NCI-H2171 (cell line): ENCODE data around the gene NIPA2.
"Not testable (repeated sequence)": the region's sequence is repeated elsewhere in the genome, so short reads cannot be mapped to it uniquely, and the experiment has no call there.

Source experiments
- DNase-seq: peaks from one replicate; lab custom pipeline; 2025; lab: John Stamatoyannopoulos, UW

Gene NIPA2

DNA sequence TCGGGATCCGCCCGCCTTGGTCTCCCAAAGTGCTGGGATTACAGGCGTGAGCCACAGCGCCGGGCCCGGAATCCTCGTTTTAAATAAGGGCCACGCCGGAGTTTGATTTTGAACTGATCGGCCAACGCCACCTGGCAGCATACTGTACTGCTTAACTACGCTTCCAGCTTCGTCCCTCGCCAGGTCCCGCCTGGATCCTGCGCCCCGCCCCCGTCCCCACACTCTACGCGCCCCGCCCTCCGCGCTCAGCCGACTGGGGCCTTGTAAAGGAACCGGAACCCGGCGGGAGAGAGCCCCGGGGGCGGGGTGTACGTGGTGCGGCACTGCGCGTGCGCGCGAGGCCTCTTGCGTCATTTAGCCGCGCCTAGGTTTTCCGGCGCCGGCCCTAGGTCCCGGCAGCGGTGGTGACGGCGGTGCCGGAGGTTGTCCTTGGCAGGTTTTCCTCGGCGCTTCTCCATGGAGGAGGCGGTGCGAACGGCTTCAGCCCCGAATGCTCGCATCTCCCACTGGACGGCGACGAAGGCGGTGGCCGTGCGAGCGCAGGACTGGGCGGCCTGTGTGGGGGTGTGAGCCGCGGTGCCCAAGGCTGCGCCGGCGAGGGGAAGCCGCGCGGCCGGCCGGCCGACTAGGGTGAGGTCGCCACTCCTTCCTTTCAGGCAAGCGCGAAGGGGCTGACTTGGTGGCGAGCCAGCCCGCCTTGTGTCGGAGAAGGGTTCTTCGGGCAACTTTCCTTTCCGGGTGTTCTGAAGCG lies at the start of gene NIPA2:
TSS of gene NIPA2 (plus strand) at position 375 of the 751 bp plus-strand sequence. CDS start 13,066 bp downstream, outside the sequence.
- peak; percentile 97 for DNase-seq

DNA sequence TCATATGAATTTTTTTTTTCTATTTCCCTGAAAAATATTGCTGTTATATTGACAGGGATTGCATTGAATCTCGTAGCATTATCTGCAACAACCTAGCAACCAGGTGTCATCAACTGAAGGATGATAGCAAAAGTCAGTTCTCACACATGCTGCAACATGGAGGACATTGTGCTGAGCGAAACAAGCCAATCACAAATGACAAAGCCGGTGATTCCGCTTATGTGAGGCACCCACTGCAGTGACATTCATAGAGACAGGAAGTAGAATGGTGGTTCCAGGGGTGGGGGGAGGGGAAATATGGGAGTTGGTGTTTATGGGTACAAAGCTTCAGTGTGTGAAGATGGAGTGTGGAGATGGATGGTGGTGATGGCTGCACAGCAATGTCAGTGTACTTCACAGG lies 44.4 kb upstream of the NIPA2 start:
- DNase-seq = no peak

DNA sequence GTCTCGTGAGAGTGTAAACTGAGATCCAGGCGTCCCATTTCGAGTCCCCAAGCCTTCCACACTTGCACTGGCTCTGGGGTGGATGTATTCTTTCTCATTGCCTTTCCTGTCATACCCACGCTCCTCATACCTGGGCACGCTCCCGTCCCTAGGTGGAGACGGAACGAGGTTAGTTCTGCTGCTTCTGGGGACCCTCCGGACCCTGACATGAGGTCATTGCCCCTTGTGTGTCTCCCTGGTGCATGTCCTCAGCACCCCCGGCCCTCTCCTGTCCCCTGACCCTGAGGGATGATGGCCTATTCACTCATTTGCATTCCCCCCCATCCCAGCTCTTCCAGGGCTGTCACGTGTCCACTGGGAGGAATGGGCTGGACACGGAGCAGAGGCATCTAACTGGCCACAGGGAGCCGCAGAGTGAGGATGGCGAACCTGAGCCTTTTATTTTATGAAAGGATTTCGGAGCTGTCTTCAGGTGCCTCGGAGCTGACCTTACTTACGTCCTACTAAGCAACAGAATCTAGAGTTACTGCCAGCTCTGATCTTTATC lies 43.8 kb upstream of the NIPA2 start:
- no peak for DNase-seq

DNA sequence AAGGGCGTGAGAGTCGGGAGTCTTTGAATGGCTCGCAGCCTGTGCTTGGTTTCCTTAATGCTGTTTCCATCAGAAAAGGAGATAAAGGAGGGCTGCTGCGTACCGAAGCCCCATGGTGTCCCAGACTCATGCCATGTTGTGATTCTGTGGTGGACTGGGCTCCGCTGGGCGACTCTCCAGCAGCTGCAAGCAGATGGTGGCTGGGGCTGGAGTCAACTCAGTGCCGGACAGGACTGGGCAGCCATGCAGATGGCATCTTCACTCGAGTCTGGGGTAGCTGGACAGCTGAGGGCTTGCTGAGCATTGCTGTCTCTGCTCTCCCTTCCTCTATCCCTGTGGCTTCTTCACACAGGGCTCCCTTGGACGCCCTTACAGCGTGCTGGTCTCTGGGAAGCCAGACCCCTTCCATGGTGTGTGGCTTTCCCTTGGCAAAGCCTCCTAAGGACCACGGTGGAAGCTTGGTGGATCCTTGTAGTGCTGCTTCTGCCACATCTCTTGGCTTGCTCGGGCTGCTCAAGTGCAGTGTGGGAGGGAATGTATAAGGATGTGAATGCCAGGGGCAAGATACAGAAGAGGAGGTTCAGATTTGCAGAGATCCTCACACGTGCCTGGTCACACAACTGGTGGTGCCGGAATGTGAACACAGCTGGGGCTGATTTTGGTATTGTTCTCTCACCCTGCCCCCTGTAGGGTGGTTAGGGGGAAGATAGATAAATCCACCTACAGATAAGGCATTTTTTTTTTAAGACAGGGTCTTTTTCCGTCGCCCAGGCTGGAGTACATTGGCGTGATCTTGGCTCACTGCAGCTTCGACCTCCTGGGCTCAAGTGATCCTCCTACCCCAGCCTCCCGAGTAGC lies 43.0 kb upstream of the NIPA2 start:
- no peak for DNase-seq

DNA sequence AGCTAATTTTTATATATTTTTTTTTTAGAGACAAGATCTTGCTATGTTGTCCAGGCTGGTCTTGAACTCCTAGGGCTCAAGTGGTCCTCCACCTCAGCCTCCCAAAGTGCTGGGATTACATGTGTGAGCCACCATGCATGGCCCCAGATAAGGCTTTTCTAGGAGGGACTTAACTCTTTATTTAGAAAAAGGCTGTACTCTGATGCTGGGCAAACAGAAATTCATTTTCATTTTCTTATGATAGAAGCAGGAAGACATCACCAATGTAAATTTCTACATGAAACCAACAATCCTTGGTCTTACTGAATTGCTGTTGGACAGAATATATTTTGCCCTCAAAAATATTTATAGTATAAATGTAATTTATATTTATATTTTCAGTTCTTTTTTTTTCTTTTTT lies 42.4 kb upstream of the NIPA2 start:
- no peak for DNase-seq

DNA sequence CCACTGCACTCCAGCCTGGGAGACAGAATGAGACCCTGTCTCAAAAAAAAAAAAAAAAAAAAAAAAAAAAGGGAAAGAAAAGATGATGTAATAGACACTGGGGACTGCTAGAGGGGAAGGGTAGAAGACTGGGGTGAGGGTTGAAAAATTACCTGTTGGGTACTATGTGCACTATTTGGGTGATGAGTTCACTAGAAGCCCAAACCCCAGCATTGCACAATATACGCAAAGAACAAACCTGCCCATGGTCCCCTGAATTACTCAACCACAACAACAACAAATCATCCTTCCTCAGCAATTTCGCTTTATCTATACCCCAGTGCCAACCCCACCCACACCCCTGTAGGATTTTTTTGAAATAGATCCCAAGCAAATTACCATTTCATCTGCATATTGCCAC lies 38.6 kb upstream of the NIPA2 start:
- DNase-seq = no peak

DNA sequence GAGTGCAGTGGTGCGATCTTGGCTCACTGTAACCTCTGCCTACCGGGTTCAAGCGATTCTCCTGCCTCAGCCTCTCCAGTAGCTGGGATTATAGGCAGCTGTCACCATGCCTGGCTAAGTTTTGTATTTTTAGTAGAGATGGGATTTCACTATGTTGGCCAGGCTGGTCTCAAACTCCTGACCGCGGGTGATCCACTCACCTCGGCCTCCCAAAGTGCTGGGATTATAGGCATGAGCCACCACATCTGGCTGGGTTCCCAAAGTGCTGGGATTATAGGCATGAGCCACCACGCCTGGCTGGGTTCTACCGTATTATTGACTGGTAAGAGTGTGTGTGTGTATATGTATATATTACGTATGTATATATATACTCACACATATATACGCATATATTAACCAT lies 35.5 kb upstream of the NIPA2 start:
- not testable (repeated sequence) for DNase-seq

DNA sequence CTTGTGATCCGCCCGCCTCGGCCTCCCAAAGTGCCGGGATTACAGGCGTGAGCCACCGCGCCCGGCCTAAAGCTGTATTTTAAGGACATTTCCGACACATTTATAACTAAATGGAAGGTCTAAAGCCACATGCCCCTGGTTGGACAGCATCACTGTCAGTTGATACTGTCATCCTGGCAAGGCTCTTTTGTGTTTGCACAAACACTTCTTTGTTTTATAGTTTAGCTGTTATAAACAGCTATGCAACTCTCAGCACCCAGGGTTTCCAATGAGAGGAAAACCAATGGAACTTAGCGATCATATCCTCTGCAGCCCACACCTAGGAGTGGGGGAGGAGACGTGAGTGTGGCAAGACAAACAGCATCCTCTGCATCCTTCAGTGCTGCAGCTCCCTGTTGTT lies 32.3 kb upstream of the NIPA2 start:
- DNase-seq = no peak

DNA sequence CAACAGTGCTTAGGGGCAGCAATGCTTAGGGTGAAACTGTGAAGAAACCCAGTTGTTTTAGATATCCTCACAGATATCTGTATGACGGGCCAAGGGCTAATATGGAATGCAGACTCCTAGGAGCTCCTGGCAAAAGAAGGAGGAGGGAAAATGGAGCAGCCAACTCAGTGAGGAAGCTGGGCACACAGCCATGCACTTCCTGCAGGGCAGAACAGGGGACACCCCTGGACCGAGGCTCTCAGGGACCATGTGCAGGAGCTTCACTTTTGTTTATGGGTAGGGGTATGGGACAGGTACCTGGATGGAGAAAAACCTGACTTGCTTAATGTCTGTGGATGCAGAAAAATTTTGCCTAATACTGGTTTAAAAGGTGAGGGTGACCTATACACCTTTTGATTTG lies 31.8 kb upstream of the NIPA2 start:
- no peak for DNase-seq

DNA sequence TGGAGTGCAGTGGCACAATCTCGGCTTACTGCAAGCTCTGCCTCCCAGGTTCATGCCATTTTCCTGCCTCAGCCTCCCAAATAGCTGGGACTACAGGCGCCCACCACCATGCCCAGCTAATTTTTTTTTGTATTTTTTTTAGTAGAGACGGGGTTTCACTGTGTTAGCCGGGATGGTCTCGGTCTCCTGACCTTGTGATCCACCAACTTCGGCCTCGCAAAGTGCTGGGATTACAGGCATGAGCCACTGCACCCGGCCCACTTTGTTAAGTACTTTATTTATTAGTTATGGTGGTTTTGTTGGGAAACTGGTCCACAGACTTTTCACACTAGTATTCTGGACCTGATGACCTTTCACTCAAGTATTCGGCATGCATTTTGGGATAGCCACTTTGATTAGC lies 30.6 kb upstream of the NIPA2 start:
- DNase-seq = not testable (repeated sequence)

DNA sequence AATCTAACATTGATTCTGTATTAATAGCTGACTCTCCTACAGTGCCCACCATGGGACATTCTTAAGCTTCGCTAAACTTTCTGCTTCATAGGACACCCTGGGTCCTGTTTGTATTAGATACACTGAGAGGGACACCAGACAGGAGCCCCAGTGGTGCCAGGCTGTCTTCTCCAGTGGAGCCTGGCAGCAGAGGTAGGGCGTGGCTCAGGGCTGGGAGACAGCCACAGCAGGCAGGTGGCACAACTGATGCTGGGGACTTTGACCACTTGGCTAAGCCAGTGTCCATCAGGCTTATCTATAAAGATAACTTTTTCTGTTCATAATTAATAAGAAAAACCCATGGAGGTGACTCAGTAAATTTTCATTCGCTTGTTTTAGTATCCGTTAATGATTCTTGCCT lies 30.2 kb upstream of the NIPA2 start:
- no peak for DNase-seq

DNA sequence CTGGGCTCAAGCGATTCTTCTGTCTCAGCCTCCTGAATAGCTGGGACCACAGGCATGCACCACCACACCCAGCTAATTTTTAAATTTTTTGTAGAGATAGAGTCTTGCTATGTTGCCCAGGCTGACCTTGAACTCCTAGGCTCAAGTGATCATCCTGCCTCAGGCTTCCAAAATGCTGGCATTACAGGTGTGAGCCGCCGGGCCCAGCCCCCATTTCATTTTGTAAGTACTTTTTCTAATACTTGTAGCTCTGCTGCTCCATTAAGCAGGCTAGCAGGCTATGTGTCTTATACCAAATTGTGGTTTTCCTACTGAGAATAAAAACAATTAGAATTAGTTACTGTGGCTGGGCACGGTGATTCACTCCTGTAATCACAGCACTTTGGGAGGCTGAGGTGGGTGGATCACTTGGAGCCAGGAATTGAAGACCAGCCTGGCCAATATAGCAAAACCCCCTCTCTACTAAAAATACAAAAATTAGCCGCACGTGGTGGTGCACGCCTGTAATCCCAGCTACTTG lies 29.6 kb upstream of the NIPA2 start:
- DNase-seq = no peak

DNA sequence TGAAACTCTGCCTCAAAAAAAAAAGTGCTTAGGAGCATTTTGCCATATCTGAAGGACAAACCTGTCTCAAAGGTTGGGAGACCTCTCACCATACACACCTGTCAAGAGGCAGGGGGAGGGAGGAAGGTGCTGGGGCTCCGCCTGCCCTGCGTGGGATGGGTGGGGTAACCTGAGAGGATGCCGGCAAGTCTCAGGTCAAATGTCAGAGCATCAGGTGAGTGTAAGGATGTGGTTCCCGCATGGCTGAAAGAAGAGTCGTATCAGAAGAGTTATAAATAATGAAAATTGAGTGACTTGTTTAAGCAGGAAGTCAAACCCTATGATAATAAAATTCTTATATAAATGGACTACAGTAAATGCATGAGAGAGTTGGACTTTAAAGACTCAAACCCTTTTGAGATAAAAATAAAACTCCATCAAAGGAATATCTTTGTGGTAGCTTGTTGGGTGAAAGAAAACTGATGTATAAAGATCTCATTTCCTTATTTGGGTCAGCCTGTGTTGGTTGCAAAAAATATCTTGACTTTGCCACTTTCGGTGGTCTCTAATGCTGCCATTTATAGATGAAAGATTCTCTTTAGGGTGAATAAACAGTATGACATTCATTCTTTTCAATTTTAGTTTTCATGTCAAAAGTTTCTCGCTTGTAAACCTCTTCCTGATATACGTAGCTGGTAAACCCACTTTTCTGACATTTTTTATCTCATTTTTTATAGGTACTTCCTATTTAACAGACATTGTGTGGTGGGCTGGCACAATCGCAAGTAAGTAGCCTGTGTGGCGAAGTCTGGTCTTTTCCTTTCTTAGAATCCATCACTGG lies 28.2 kb upstream of the NIPA2 start:
- no peak for DNase-seq

DNA sequence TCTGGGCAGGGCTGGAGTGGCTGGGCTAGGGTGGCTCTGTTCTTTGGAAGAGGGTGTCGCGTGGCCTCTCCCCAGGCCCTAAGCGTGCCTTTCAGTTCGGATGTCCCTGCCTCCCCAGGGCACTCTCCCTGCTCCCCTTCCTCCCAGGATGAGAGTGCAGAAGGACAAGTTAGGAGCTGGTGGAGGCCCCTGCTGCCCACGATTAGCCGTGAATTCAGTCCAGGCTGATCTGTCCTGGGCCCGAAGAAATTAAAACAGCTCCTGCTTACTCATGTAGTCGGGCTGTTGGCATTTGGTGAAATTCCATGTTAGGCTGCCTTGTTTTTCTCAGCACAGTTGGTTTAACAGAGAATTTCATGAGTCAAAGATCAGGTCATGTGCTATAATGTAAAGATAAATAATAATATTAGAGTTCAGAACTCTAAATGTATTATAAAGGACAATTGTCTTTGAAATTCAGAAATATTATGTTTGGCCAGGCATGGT lies 27.6 kb upstream of the NIPA2 start:
- DNase-seq = no peak

DNA sequence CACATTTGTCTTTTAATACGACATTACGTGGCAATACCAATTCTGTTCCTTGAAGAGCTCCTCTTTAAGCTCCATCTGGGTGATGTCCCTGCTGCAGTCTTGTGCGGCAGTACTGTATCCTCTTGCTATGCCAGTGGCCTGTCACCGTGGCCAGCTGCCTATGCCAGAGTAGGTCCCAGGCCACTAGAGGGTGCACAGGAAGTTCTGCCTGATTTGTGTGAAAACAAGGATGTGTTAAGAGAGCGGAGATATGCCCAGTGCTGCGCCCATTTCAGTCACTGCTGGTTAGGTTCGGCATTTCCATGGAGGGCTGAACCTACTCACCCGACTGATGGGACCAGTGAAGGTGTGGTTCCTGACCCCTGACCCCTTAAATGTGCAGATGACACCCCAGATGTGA lies 26.8 kb upstream of the NIPA2 start:
- DNase-seq = no peak

DNA sequence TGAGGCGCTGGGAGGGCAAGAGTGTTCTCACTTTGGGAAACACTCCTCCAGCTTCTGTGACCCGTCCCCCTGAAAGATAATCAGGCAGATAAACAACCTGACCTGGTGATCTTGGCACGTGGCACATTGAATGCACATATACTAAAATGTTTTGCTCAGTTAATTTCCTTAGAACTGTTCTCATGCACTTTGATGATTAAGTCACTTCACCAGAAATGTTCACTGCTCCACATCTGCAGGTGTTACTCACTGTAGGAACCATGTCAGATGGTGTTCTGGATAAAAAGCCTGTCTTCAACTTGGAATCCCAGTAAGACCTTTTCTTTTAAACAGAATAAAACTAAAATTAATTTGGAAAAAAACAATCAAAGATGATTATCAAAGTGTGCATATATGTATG lies 24.6 kb upstream of the NIPA2 start:
- DNase-seq = no peak

DNA sequence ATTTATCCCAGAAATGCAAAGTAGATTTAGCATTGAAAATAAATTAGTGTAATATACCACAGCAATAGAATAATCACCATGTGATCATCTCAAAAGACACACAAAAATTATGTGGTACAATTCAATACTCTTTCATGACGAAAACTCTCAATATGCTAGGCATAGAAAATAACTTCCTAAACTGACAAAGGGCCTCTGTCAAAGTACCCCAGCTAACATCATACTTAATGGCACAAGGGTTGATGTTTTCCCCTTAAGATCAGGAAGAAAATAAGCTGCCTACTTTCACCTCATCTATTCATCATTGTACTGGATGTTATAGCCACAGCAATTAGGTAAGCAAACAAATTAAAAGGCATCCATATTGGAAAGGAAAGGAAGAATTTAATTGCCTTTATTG lies 22.7 kb upstream of the NIPA2 start:
- no peak for DNase-seq

DNA sequence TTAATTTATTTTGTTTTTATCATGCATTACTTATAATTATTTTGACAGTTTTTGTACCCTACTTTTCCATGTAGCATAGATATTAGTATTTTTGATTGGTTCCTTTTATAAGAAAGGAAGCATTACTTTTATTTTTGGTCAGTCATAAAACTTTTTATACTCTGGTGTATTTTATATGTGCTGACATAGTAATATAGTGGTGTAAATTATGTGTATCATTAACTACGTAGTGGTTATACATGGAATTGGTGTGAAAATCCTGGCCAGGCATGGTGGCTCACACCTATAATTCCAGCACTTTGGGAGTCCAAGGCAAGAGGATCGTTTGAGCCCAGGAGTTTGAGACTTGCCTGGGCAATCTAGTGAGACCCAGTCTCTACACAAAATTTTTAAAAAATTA lies 18.8 kb upstream of the NIPA2 start:
- DNase-seq = no peak

DNA sequence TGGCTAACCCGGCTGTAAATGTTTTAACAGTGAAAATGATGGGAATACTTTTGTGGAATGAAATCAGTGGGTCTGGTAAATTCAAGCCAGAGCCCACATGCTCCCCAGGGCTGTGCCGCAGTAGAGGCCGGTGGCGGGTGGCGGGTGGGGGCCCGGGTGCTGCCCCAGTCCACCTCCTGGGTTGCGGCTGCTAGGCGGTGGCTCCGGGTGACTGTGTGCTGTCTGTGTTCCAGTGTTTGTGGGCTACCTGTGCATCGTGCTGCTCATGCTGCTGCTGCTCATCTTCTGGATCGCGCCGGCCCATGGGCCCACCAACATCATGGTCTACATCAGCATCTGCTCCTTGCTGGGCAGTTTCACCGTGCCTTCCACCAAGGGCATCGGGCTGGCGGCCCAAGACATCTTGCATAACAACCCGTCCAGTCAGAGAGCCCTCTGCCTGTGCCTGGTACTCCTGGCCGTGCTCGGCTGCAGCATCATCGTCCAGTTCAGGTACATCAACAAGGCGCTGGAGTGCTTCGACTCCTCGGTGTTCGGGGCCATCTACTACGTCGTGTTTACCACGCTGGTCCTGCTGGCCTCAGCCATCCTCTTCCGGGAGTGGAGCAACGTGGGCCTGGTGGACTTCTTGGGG lies 14.9 kb upstream of the NIPA2 start:
- no peak for DNase-seq

DNA sequence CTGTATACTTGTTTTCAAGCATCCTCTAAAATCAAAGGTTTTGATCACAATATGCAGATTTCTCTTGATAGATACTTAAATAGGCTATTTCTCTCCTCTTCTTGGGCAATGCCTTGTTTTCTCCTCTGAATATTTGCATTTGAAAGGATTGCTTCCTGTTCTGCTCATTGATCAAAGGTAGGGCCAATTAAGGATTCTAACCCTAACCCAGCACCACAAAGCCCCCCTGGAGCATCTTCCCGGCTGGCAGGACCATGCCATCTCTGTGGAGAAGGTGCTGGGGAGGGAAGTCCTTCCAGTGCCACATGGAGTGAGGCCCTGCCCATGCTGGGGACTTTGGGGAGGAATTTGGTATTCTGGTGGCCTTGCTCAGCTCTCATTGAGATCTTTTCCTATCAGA lies 11.3 kb upstream of the NIPA2 start:
- DNase-seq = no peak

DNA sequence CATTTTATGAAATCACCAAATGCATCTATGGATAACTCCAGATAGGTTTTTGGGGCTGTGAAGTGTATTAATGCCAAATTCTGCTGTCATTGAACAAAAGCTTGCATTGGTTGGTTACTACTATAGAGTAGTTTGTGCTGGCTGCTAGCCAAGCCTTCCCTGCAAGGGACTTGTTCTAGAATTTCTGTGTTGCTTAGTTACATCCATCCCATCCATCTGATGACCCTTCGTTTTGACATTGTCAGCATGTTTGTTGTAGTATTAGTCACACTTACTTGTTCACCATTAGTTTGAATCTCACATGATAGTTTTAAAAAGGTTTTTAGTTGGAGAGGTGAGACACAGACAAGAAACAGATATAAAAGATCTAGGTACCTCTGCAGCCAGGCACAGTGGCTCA lies 7.0 kb upstream of the NIPA2 start:
- DNase-seq = no peak
